OCI-LY3 (cell line): ENCODE measurements around the gene CCDC141.

Source experiments
- H2AFZ ChIP-seq: fragments of 200-600, 300-600 bp; shearing (Covaris generic); 2 replicates; pipeline ENCODE4 v1.6.0; 2014; ENCODE audit warnings: antibody characterized with exemption, low read depth, low read length
- H3K27ac ChIP-seq: fragments of 200-600, 300-600 bp; sonication (generic); 2 replicates; pipeline ENCODE4 v1.5.1; 2014; ENCODE audit warnings: mild to moderate bottlenecking, low read length, moderate library complexity, mixed read lengths
- H3K27me3 ChIP-seq: fragments of 200-600, 300-600 bp; sonication (generic); 2 replicates; pipeline ENCODE4 v1.6.1; 2014; ENCODE audit warnings: low read depth, low read length, mixed read lengths
- H3K36me3 ChIP-seq: fragments of 200-600, 300-600 bp; sonication (generic); replicated peaks from 2 replicates; pipeline ENCODE3; 2014; ENCODE audit warnings: low read depth, low read length, mixed read lengths
- H3K4me1 ChIP-seq: fragments of 300-600, 200-600 bp; sonication (generic); 2 replicates; pipeline ENCODE4 v1.6.1; 2014; ENCODE audit warnings: low read length, mixed read lengths
- H3K4me2 ChIP-seq: fragments of 200-600, 300-600 bp; sonication (generic); 2 replicates; pipeline ENCODE4 v1.6.1; 2014; ENCODE audit warnings: low read length, mixed read lengths
- H3K4me3 ChIP-seq: fragments of 300-600, 200-600 bp; sonication (generic); 2 replicates; pipeline ENCODE4 v1.5.1; 2014; ENCODE audit warnings: antibody characterized with exemption, mild to moderate bottlenecking, low read length, moderate library complexity
- H3K79me2 ChIP-seq: fragments of 300-600, 200-600 bp; shearing (Covaris generic); 2 replicates; pipeline ENCODE4 v1.6.1; 2014; ENCODE audit warnings: mild to moderate bottlenecking, low read length, mixed read lengths
- H3K9ac ChIP-seq: fragments of 300-600, 200-600 bp; shearing (Covaris generic); 2 replicates; pipeline ENCODE4 v1.6.0; 2014; ENCODE audit warnings: mild to moderate bottlenecking, low read length, moderate library complexity
- H3K9me3 ChIP-seq: fragments of 200-600, 300-600 bp; shearing (Covaris generic); 2 replicates; pipeline ENCODE4 v1.6.1; 2014; ENCODE audit warnings: low read length, mixed read lengths; ENCODE audit not compliant: insufficient read depth
- H4K20me1 ChIP-seq: fragments of 200-600, 300-600 bp; sonication (generic); 2 replicates; pipeline ENCODE4 v1.6.1; 2016; ENCODE audit warnings: low read length, mixed read lengths; ENCODE audit not compliant: insufficient read depth
- EZH2phosphoT487 ChIP-seq: fragments of 200-600 bp; shearing (Covaris generic); IDR thresholded peaks from 2 replicates; pipeline ENCODE4 v1.6.1; 2018; ENCODE audit warnings: antibody characterized with exemption, mixed run types, low read depth
- TF ChIP-seq, protein P1 (sequence below): fragments of 200-600, 300-600 bp; sonication (generic); IDR thresholded peaks from 2 replicates; pipeline ENCODE4 v1.5.1; 2014; ENCODE audit warnings: antibody characterized with exemption, low read length, low read depth

CCDC141 gene

DNA sequence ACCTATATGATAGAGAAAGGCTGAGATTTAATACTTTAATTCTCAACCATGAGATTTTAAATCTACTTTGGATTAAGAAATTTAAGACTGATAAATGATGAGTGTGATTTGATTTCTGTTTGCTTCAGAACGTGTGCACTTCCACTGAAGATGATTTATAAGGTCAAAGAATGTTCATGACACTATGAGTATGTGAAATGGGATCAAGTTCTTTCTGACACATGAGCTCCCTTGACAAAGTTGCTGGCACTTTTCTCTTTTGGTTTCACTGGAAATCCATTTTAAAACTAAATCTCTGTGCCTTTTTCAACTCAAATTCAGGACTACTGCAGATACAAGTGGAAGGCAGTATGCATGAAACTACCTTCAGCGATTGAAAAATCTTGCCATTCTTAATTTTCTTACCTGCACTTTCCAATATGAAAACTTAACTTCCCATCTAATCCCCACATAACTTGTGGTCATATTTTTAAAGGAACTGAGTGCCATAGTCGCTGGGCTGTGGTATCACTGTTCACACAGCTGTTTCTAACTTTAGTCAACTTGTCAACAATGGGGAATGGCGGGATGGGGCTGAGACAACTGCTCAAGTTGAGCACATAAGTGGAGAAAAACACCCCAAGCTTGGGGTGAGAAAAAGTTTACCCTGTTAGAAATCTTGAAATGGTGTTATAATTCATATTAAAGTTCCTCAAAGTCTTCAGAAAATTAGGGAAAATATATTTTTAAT, 190.9 kb downstream of the CCDC141 start:
- Histone ChIP-seq H4K20me1 (no peaks in the 10 kb centered on the region), H3K79me2 (no peaks in the 10 kb centered on the region), H3K4me1 (peaks cover 12% of the 10 kb centered on the region), H3K36me3 (no peaks in the 10 kb centered on the region), H3K27me3 (no peaks in the 10 kb centered on the region), H3K27ac (no peak overlapping the region), H3K4me2 (no peak overlapping the region), H3K4me3 (no peak overlapping the region), H2AFZ (no peak overlapping the region), H3K9me3 (no peaks in the 10 kb centered on the region), H3K9ac (no peak overlapping the region)
- TF ChIP-seq, protein P1, sequence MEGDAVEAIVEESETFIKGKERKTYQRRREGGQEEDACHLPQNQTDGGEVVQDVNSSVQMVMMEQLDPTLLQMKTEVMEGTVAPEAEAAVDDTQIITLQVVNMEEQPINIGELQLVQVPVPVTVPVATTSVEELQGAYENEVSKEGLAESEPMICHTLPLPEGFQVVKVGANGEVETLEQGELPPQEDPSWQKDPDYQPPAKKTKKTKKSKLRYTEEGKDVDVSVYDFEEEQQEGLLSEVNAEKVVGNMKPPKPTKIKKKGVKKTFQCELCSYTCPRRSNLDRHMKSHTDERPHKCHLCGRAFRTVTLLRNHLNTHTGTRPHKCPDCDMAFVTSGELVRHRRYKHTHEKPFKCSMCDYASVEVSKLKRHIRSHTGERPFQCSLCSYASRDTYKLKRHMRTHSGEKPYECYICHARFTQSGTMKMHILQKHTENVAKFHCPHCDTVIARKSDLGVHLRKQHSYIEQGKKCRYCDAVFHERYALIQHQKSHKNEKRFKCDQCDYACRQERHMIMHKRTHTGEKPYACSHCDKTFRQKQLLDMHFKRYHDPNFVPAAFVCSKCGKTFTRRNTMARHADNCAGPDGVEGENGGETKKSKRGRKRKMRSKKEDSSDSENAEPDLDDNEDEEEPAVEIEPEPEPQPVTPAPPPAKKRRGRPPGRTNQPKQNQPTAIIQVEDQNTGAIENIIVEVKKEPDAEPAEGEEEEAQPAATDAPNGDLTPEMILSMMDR = no peak
- TF ChIP-seq EZH2phosphoT487 = no peak

DNA sequence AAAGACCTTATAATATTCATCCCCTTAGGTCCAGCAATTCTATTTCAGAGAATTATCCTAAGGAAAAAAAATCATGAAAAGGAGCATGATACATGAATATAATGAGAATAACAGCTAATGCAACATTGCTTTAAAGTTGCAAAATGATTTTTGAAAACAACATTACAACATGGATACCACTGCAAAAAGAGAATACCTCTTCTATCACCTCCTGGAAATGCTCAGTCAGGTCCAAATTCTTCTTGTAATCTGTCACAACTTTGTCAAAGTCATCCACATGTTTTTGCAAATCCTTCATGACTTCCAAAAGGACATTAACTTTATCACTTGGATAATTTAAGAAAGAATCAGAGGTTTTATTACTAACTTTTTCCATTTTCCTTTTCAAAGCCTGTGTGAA, 194.8 kb downstream of the CCDC141 start:
- TF ChIP-seq EZH2phosphoT487 = no peak
- TF ChIP-seq, protein P1 = no peak
- Histone ChIP-seq H3K9me3 (no peaks in the 10 kb centered on the region), H3K36me3 (no peaks in the 10 kb centered on the region), H3K4me2 (no peak overlapping the region), H3K27ac (no peak overlapping the region), H2AFZ (no peak overlapping the region), H4K20me1 (no peaks in the 10 kb centered on the region), H3K9ac (no peak overlapping the region), H3K79me2 (no peaks in the 10 kb centered on the region), H3K27me3 (no peaks in the 10 kb centered on the region), H3K4me1 (no peaks in the 10 kb centered on the region), H3K4me3 (no peak overlapping the region)

GRCh38 chr2:178848335-178848734, 201.6 kb downstream of the CCDC141 start:
- H3K79me2 ChIP-seq = no peaks in the 10 kb centered on the region
- no peaks in the 10 kb centered on the region for H3K4me1 ChIP-seq
- no peak overlapping the region for H2AFZ ChIP-seq
- H3K9ac ChIP-seq = no peak overlapping the region
- no peaks in the 10 kb centered on the region for H4K20me1 ChIP-seq
- H3K27ac ChIP-seq = no peak overlapping the region
- TF ChIP-seq EZH2phosphoT487 = no peak
- TF ChIP-seq, protein P1 = no peak
- no peaks in the 10 kb centered on the region for H3K27me3 ChIP-seq
- H3K4me2 ChIP-seq = no peak overlapping the region
- no peak overlapping the region for H3K4me3 ChIP-seq
- no peaks in the 10 kb centered on the region for H3K36me3 ChIP-seq
- no peaks in the 10 kb centered on the region for H3K9me3 ChIP-seq

DNA sequence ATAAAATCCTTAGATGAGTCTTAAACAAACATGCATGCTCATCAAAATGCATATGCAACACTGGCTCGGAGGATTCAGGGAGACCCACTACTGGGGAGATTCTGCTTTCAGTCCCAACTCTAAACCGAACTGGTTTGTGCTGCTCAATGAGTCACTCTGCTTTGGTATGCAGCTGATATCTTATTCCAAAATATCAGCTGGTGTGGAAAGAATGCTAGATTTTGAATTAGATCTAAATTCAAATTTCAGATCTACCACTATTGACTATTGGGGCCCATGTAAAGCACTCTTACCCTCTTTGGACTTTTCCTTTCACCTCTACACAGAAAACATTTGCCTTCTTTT, 203.5 kb downstream of the CCDC141 start:
- Histone ChIP-seq H3K9me3 (no peaks in the 10 kb centered on the region), H3K4me1 (no peaks in the 10 kb centered on the region), H3K79me2 (no peaks in the 10 kb centered on the region), H4K20me1 (no peaks in the 10 kb centered on the region), H3K4me2 (no peak overlapping the region), H3K9ac (no peak overlapping the region), H3K4me3 (no peak overlapping the region), H2AFZ (no peak overlapping the region), H3K27me3 (no peaks in the 10 kb centered on the region), H3K27ac (no peak overlapping the region), H3K36me3 (no peaks in the 10 kb centered on the region)
- TF ChIP-seq, protein P1 = no peak
- TF ChIP-seq EZH2phosphoT487 = no peak
